Renal cortical epithelial cell (primary cell): ENCODE measurements around the gene FOLR2. TPM values are rescaled to one million over a fixed set of nuclear protein-coding genes. Genes with fewer than 3 reads are reported as not detected.
"Not testable (repeated sequence)": the region's sequence is repeated elsewhere in the genome, so short reads cannot be mapped to it uniquely, and the experiment has no call there.

Source experiments
- DNase-seq: peaks from one replicate; pipeline ENCODE4 v3.0.0-alpha.2; 2011; ENCODE audit warnings: low read depth
- total RNA-seq: library from RNA; depleted of rRNA; stranded (reverse); fragments of >200 nt; gene quantifications from 2 replicates; pipeline ENCODE4 v1.2.3, GENCODE V29; 2014

FOLR2 gene
- total RNA-seq, 1 donor from 2014 or later, result not detected

DNA sequence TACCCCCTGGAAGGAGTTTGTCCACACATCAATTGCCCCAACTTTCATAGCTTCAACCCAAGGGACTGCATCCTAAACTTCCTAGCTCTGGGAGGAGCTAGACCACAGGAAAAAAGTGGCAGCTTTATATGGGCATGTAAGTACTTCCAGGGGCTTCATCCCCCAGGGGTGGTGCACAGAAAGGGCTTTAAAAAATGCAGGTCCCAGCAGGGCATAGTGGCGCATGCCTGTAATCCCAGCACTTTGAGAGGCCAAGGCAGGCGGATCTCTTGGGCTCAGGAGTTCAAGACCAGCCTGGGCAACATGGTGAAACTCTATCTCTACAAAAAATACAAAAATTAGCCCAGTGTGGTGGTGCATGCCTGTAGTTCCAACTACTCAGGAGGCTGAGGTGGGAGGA is 9.8 kb upstream of the FOLR2 start:
- DNase-seq, result not testable (repeated sequence)

DNA sequence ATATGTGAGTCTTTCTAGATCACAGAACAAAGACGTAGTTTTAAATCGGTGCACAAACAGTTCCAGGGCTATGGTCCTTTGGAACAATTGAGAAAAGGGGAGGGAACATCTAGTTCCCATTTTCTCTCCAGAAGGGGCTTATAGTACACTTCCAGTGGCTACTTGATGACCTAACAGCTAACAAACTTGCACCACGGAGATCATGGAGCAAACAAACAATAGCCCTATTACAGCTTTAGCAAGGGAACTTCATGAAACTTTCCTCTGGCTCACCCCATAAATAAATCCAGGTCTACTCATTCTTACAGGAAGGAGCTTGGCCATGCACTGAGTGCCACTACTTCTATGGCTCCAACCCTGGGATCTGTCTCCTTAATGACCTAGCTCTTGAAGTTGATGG is 8.3 kb upstream of the FOLR2 start:
- no peak for DNase-seq

DNA sequence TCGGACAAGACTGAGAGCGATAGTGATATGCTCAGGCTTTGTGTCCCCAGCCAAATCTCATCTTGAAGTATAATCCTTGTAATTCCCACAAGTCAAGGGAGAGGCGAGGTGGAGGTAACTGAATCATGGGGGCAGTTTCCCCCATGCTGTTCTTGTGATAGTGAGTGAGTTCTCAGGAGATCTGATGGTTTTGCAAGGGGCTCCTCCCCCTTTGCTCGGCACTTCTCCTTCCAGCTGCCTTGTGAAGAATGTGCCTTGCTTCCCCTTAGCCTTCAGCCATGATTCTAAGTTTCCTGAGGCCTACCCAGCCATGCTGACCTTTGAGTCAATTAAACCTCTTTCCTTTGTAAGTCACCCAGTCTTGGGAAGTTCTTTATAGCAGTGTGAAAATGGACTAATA is 7.5 kb upstream of the FOLR2 start:
- no peak for DNase-seq

DNA sequence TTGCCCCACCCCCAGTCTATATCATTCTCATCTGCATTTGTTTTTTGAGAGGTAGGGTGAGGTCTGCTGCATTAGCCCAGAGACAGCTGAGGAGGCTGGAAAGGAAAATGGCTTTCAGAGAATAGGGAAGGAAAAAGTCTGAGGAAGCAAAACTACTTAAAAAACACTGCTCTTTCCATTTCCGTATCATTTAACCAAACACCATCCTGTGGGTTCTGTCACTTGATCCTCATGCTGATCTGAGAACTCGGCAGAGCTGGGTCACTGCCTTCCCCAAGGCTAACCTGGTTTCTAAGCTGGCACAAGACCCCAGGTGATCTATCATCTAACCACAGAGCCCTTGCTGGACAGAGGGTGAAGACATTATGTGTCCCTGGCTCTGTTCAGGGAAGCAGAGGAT is 1.2 kb downstream of the FOLR2 start:
- no peak for DNase-seq

DNA sequence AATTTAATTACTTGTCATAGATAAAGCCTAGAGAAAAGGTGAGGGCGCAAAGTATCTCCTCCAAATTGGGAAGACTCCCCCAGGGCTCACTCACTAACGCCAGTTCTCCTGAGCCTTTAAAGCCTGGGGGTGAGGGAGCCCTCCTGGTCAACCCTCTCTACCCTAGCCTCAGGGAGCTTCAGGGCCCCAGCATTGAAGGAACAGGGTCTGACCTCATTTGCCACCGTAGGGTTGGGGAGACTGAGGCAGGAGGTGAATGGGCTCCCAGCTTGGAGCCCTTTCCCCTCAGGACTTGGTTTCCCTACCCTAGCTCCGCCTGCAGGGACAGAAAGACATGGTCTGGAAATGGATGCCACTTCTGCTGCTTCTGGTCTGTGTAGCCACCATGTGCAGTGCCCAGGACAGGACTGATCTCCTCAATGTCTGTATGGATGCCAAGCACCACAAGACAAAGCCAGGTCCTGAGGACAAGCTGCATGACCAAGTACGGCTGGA is 1.7 kb downstream of the FOLR2 start:
- no peak for DNase-seq

DNA sequence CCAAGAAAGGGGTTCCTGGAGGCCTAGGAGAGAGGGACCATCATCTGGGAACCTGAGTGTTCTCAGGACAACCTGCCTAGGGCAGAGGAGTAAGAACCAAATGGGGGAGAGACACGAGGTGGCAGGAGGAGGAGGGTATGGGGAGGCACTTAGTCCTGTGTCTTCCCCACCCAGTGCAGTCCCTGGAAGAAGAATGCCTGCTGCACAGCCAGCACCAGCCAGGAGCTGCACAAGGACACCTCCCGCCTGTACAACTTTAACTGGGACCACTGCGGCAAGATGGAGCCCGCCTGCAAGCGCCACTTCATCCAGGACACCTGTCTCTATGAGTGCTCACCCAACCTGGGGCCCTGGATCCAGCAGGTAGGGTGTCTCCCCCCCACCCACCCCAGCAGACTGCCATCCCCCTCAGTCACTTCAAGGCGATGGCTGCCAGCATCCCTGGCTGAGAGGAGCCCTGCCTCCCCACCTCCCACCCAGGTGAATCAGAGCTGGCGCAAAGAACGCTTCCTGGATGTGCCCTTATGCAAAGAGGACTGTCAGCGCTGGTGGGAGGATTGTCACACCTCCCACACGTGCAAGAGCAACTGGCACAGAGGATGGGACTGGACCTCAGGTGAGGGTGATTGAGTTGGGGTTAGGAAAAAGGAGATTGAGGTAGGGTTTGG is 4.2 kb downstream of the FOLR2 start:
- DNase-seq, result no peak

DNA sequence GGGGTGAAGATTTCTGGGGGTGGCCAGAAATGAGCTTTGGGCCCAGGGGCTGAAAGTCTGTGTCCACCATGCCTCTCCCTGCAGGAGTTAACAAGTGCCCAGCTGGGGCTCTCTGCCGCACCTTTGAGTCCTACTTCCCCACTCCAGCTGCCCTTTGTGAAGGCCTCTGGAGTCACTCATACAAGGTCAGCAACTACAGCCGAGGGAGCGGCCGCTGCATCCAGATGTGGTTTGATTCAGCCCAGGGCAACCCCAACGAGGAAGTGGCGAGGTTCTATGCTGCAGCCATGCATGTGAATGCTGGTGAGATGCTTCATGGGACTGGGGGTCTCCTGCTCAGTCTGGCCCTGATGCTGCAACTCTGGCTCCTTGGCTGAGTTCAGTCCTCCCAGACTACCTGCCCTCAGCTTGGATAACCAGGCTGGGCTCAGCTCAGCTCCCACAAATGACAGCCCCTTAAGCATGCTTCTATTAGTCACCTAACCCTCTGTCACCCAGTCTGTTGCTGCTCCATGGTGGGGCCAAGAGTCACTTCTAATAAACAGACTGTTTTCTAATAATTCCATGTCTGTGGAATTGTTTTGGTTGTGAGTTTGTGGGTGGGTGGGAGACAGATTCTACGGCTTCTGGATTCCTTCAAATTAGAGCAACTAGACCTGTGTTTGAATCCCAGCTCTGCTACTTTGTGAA is 4.9 kb downstream of the FOLR2 start:
- no peak for DNase-seq

DNA sequence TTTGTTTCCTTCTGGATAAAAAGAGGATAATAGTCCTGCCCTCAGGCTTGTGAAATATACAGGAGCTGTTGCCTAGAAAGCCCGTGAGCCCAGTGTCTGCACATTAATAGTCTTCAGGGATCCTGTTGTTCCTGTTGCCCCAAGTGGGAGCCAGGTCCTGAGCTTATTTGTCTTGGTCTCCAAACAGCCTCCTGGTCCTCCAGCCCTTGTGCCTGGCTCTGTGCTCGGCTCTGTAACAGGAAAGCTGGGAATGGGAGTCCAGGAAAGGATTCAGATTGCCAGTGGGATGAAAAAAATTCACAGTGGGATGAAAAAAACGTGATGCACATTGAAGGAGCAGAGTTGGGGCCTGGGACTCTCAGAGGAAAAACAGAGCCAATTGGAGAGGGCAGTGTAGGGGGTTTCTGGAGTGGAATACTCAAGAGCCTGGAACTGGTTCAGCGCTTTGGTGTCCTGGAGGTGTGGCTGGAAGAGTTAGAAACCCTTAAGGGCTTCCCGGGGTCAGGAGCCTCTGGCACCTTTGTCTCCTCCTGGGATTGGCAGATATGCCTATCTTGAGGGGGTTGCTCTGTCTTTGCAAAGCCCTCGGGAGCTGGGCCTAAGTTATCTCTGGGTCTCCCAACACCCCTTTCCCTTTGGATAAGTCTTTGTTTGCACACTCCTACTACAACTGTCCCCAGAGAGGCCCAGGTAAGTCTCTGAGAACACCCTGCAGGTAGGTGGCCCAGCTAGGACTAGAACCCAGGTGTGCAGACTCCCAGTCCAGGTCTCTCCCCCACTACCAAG is 5.7 kb downstream of the FOLR2 start:
- no peak for DNase-seq

DNA sequence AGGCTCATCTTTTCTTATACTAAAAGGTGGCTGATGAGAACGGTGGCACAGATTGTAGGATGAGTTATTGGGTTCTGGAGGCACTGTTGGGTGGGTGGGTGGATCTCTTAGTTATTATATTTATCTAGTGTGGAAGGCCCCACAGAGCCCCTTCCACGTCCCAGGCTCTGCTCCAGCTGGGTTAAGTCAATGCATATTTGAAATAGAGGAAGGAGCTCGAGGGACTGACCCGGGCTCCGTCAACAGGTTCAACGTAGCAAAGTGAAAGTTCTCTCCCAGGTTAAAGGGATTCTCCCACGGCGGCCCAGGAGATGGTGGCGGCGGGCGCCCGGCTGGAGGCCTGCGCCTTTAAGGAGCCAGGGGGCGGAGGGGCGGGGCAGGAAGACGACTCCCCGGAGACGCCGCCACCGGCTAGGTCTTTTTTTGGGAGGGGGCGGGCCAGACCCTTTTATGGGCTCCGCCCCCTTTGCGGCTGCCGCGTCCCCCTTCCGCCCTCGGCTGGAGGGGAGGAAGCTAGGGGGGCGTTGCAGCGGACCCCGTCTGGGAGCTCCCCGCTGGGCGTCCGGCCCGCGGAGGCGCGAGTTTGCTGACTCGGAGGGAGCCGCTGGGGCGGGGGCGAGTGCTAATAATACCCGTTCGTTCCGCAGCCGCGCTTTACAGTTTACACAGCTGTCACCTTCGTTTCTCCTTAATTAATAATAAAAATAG is 6.5 kb downstream of the FOLR2 start:
- peak; percentile 78 for DNase-seq

DNA sequence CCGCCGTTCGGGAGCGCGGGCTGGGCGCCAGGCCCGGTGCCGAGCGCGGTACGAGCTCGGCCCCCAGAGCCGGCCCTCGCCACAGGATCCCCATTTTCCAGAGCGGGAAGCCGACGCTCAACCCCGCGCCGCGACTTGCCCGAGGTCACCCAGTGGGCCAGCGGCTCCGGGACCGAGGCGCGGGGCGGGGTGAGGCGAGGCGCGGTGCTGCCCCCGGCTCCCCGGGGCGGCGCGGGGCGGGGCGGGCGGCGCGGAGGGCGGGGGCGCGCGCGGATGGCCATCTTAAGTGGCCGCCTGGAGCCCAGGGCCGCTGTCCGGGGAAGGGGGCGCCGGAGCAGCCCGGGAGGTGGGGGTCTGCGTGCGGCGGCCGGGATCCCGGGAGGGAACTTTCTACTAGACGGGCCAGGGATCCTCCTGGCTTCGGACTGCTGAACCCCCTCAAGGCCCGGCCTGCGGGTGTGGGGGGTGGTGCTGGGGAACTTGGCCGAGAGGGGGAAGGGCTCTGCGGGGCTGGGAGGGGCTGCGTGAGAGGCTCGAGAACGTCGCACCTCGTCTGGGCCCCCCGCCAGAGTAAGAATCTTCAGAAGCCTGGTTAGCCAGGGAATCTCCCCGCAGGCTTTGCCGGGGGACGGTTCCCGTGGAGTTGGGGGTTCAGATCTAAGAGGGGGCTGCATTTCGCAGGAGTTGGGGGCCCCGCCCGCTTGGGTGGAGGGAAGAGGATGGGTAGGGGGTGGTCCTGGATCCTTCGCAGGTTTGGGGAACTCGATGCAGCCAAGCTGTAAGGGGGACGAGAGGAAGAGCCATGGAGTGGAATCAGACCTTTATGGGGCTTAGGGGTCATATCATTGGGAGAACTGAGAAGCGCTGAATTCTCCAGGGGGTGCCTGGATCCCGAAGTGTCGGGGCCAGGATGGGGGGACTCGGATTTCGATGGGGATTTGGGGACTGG is 7.3 kb downstream of the FOLR2 start:
- no peak for DNase-seq

DNA sequence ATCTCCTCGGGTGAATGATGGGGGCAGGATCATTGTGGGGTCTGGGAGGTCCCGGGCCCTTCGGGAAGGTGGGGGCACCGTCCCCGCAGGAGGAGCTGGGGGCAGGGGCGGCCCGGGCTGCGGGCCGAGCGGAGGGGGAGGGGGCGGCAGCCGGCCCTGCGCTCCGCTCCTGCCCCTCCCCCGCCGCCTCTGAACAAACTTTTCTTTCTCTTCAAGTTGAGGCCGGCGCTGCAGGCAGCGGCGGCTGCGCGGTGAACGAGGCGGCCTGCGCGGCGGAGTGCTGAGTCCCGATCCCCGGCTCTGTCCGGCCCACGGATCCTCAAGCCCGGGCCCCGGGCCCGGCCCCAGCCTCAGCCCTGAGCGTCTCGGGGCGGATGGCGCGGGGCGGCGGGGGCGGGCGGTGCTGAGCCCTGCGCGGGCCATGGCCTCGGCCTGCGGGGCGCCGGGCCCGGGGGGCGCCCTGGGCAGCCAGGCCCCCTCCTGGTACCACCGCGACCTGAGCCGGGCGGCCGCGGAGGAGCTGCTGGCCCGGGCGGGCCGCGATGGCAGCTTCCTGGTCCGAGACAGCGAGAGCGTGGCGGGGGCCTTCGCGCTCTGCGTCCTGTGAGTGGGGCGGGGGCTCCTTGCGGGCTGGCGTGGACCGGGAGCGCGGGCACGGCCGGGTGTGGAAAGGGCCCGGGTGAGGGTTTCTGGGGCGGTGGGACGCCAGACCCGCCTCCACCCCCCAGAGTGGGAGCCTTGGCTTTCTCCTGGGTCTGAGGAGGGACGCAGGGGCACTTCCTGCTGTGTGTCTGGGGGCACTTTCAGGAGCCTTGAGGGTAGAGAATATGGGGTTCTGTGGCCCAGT is 8.2 kb downstream of the FOLR2 start, which contains the start of gene INPPL1:
TSS of gene INPPL1 (plus strand) at position 204 of the 847 bp plus-strand sequence. CDS start at position 422, 218 bp downstream.
- DNase-seq, result no peak

DNA sequence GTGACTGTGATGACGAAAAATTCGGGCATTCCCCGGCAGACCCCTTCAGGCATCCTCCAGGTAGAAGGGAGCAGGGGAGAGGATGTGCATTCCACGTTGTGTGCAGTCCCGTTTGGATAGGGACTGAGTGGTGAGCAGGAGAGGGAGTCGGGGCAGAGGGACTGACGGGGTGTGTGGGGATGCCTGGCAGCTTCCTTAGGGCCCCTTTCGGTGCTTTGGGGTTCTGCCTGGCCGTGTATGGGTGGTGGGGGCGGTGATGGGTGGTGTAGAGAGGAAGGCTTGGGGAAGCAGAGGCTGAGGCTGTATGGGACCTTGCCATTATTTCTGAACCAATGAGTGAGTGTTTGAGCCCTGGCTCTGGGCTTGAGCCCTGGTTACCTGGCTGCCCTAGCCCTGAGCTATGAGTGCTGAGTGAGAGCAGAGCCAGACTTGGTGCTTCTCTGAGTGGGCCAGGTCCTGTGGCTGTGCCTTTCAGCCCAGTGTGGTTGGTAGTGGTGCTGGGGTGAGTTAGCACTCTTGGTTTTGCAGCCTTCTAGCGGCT is 8.9 kb downstream of the FOLR2 start:
- no peak for DNase-seq

DNA sequence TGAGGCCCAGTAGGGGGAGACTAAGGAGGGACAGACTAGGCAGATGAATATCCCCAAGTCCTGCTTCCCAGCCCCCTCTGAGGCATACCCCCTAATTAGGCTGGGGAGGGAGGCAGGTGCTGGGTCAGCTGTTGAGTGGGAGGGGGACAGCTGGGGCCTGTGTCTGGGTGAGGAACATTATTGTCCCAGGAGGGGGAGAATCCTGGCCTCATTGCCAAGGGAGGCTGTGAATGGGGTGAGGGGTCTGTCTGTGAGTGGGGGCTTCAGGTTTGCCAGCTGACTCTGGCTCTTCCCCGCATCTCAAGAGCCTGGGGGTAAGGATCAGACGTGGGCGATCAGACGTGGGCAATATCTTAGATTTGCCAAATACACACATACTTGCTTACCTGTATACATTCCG is 10.1 kb downstream of the FOLR2 start:
- DNase-seq, result no peak

DNA sequence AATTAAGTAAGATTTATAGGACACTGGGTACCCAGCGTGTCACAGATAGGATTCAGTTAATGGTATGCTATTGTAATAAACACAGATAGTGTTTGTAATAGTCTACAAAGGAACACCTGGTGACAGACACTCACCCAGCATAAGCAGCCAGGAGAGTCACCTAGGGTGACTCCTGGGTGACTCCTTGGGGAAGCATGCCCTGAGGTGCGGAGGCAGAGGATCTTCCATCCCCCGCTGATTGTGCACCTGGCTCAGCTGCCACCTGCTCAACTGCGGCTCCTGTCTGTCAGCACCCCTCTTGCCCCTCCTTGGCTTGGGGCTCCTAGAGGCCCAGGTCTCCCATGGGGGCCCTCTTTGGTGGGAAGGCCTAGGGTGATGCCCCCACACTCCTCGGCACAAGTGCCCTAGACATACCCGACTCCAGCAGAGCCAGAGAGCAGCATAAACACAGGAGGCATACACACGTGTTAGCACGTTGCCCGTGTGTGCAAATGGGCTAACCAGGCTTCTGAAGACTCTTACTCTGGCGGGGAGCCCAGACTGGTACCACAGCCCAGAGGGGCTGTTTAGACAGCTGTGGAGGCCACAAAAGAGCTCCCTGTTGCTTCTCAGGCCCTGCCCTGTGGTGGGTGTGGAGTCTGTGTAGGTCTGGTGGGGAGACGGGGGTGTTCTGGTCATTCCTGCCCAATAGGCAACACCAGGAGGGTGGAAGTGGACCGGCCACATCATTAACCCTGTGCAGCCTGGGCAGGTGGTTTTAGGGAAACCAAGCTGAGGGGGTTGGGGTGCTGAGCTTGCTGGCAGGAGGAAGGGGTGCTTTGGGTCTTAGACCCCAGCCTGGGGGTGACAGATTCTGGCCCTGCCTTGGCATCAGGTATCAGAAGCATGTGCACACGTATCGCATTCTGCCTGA is 11.0 kb downstream of the FOLR2 start:
- DNase-seq, result no peak

DNA sequence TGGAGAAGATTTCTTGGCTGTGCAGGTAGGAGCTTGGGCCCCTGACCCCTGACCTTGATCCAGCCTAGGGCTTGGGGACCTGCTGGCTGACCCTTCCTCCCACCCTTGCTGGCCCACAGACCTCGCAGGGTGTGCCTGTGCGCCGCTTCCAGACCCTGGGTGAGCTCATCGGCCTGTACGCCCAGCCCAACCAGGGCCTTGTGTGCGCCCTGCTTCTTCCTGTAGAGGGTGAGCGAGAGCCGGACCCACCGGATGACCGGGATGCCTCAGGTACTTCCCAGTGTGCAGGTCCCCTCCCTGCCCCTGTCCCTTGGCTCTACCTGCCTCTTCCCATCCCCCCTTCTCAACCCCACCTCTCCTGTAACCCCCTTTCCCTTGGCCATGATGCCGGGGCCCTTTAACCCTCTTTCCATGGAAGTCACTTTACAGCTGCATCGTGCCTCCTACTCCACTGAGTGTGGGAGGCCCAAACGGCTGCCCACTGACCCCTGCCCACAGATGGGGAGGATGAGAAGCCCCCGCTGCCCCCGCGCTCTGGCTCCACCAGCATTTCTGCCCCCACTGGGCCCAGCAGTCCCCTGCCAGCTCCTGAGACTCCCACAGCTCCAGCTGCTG is 11.7 kb downstream of the FOLR2 start:
- DNase-seq, result no peak

DNA sequence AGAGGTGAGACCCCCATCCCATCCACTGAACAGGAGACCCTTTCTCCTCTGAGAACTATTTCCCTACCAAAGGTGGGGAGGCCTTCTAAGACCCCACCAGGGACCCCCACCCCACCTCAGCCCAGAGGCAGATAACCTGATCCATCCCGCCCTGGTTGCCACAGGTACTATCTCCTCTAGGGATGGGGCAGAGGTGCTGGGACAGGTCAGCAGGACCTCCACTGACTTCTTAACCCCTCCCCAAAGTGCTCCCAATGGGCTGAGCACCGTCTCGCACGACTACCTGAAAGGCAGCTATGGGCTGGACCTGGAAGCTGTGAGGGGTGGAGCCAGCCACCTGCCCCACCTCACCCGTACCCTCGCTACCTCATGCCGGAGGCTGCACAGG is 12.2 kb downstream of the FOLR2 start:
- DNase-seq, result no peak

DNA sequence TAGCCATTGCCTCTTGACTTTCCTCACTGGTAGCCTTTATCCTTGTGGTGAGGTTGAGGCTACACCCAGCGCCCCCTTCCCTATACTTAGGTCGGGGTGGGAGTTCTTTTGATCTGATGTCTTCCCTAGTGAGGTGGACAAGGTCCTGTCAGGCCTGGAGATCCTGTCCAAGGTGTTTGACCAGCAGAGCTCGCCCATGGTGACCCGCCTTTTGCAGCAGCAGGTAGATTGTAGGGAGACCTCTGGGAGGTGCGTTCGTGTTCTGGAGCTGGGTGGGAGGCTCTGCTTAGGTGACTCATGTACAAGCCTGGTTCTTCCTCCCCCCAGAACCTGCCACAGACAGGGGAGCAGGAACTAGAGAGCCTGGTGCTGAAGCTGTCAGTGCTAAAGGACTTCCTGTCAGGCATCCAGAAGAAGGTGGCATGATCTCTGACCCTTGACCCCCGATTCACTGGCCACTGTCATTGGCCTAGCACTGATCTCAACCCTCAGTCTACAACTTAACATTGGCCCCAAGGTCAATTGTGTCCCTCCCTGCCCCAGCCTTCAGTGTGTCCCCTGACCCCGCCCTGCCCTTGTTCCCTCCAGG is 12.8 kb downstream of the FOLR2 start:
- no peak for DNase-seq
